ENCODE measurements around the gene RAB3B. TPM values are rescaled to one million over a fixed set of nuclear protein-coding genes. Genes with fewer than 3 reads are reported as not detected.

Gene RAB3B
- total RNA-seq, 1 donor: under 0.01 TPM

DNA sequence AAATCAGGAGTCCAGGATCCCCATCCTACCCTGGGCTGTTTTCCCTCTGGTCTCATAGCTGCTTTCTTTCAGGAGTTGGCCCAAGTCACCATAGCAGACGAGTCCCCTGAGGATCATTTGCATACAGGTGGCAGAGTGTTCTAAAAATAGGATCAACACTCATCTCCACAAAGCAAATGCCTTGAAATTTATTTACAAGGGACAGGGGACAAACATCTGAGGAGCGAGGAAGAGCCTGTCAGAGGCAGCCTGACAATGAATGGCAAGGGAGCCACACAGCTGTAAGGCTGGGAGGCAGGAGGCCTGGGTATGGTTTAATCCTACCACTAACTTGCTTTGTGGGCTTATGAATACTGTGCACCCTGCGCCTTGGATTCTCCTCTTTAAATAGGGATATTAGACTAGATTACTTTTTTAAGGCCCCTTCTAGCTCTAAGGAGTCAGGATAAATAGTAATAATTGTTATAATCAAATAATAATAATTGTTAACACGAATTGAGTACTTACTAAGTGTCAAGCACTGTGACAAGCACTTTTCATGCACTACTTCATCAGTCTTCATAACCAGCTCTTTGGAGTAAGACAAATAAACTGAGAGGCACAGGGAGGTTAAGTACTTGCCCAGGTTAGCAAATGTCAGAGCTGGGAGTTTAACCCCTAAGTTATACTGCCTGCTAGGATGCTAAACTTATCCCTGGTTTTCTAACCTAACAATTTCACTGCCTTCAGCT is 34.5 kb downstream of the RAB3B start:
- Histone ChIP-seq H3K27me3 (ENCODE audit: insufficient read depth, low read length) (no peaks in the 10 kb centered on the region), H3K4me1 (ENCODE audit: insufficient read depth, low read length) (no peaks in the 10 kb centered on the region), H3K4me3 (ENCODE audit: low read length) (no peak overlapping the region), H3K9me3 (ENCODE audit: low read depth, low read length) (no peaks in the 10 kb centered on the region)

DNA sequence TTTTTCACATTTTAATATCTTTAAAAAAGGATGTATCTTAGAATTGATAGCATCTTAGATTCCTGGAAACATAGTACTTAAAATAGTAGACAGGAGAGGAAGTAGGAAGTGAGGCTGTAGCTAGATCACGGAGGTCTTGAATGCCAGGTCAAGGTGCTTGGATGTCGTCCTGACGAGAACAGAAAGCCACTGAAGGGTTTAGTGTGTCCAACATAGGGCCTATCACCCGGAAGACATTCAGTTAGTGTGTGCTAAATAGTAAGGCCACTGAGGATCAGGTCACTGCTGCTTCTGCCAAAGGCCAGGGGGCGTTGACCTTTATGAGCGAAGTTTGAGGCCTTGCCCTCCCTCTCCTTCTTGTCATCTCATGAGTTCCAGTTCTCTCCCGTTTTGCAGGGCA is 35.7 kb downstream of the RAB3B start:
- Histone ChIP-seq H3K27me3 (ENCODE audit: insufficient read depth, low read length) (no peaks in the 10 kb centered on the region), H3K9me3 (ENCODE audit: low read depth, low read length) (no peaks in the 10 kb centered on the region), H3K4me1 (ENCODE audit: insufficient read depth, low read length) (no peaks in the 10 kb centered on the region), H3K4me3 (ENCODE audit: low read length) (no peak overlapping the region)

DNA sequence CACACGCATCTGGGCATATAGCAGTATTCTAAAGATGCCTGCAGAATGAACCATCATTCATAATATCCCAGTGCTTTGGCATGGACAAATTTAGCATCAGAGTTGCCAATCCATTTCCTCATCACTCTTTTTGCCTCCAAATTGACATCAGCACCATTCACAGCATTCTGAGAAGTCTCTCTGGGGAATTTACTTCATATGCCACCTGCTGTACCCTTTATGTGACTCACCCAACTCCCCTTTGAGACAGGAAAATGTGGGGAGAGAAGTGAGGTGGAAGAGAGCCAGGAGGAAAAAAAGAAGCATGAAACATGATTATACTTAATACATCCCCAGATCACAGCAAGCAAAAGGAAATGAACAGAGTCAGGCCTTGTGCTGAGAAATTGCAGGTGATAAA is 37.4 kb downstream of the RAB3B start:
- H3K9me3 ChIP-seq (ENCODE audit: low read depth, low read length): no peaks in the 10 kb centered on the region
- no peak overlapping the region for H3K4me3 ChIP-seq (ENCODE audit: low read length)
- no peaks in the 10 kb centered on the region for H3K27me3 ChIP-seq (ENCODE audit: insufficient read depth, low read length)
- no peaks in the 10 kb centered on the region for H3K4me1 ChIP-seq (ENCODE audit: insufficient read depth, low read length)

DNA sequence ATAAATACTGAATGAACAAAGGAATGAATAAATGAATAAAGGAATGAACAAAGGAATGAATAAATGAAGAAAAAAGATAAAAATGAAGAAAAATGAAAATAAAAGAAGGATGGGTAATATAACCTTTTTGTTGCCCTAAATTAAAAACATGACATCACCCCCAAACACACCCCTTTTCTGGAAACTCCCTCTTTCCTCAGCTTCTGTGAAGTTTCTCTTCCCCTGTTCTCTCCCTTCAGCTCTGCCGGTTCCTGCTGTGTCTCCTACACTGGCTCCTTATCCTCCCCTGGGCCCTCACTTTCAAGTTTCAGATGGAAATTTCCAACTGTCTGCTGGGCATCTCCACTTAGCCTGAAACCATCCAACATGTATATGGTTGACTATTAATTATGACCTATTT is 37.9 kb downstream of the RAB3B start:
- no peak overlapping the region for H3K4me3 ChIP-seq (ENCODE audit: low read length)
- H3K4me1 ChIP-seq (ENCODE audit: insufficient read depth, low read length): no peaks in the 10 kb centered on the region
- no peaks in the 10 kb centered on the region for H3K9me3 ChIP-seq (ENCODE audit: low read depth, low read length)

DNA sequence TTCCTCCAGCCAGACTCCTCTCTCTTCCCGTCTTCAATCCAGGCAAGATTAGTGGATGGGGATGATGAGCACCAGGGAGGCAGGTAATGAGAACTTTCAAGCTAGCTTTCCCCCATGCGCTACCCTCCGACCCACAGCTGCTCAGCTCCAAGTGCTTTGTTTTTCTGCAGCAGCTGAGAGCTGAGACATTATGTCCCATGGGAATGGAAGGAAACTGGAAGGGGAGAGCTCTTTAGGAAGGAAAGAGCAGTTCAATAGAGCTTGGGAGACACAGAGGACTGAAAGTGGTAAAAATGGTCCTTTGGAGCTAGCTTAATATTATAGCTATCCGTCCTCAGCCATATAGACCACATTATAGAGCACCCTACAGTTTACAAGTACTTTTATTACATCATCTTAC is 39.8 kb downstream of the RAB3B start:
- Histone ChIP-seq H3K4me3 (ENCODE audit: low read length) (no peak overlapping the region), H3K9me3 (ENCODE audit: low read depth, low read length) (no peaks in the 10 kb centered on the region), H3K27me3 (ENCODE audit: insufficient read depth, low read length) (no peaks in the 10 kb centered on the region), H3K4me1 (ENCODE audit: insufficient read depth, low read length) (no peaks in the 10 kb centered on the region)

More for the DNA sequence above, 37.9 kb downstream of the RAB3B start:
- no peaks in the 10 kb centered on the region for H3K27me3 ChIP-seq (ENCODE audit: insufficient read depth, low read length)

DNA sequence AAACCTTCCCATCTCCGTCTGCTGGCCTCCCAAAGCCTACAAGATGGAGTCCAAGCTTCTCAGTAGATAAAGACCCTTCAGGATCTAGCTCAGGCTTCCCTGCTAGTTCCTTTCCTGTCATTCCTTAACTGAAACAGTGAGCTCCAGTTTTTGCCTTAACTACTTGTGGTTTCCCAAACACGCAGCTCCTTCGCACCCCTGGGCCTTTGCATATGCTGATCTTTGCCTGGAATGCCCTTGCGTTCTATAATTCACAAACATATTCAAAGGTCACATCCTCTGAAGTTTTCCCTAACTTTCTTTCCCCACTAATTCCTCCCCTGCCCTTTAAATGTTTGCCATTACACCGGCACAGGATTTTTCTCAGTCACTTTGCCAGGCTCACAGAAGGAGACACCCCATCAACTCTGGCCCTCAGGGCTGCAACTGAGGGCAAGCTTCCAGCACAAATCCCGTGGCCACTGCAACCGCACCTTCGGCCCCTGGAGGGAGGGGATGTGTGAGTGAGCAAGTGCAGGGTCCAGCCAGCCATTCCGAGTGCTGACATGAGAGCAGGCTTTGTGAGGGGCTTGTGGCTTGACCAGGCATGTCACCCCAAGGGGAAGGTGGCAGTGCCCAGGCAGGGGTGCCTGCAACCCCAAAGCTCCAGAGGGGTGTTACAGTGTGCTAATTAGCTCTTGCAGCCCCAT is 41.3 kb downstream of the RAB3B start:
- H3K4me1 ChIP-seq (ENCODE audit: insufficient read depth, low read length): no peaks in the 10 kb centered on the region
- H3K4me3 ChIP-seq (ENCODE audit: low read length): no peak overlapping the region
- H3K27me3 ChIP-seq (ENCODE audit: insufficient read depth, low read length): no peaks in the 10 kb centered on the region
- no peaks in the 10 kb centered on the region for H3K9me3 ChIP-seq (ENCODE audit: low read depth, low read length)

DNA sequence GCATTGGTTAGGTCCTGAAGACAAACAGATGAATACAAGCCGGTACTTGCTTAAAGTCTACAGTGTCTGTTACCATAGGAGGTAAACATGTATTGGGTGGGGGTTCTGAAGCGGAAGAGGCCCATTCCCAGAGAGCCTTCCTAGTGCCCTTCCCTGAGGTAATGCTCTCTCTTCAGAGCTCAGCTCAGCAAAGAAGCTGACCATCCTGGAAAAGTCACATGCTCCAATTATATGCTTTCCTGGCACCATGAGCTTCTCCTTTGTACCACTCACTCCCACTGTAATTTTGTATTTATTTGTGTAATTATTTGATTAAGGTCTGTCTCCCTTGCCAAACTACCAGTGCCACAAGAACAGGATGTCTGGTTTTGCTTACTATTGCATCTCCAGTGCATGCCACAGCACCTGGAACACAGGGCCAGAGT is 42.0 kb downstream of the RAB3B start:
- Histone ChIP-seq H3K27me3 (ENCODE audit: insufficient read depth, low read length) (no peaks in the 10 kb centered on the region), H3K4me1 (ENCODE audit: insufficient read depth, low read length) (no peaks in the 10 kb centered on the region), H3K4me3 (ENCODE audit: low read length) (no peak overlapping the region), H3K9me3 (ENCODE audit: low read depth, low read length) (no peaks in the 10 kb centered on the region)

DNA sequence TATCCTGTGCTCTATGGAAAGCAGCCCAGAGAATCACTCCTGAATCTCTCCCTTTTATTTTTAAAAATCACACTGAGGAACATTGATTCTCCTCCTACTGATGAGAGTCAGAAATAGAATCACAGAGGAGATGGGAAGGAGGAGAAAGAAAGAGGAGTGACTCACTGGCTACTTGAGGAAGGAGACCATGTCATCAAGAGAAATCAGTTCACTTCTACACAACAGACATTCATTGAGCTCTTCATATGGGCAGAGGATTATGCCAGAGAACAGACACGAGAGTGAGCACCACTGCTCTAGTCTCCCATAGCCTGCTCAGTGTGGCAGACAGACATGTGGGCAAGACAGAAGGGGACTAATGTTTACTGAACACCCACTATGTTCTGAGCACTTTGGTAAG is 44.2 kb downstream of the RAB3B start:
- Histone ChIP-seq H3K9me3 (ENCODE audit: low read depth, low read length) (peaks cover 8% of the 10 kb centered on the region), H3K27me3 (ENCODE audit: insufficient read depth, low read length) (no peaks in the 10 kb centered on the region), H3K4me3 (ENCODE audit: low read length) (no peak overlapping the region), H3K4me1 (ENCODE audit: insufficient read depth, low read length) (no peaks in the 10 kb centered on the region)

DNA sequence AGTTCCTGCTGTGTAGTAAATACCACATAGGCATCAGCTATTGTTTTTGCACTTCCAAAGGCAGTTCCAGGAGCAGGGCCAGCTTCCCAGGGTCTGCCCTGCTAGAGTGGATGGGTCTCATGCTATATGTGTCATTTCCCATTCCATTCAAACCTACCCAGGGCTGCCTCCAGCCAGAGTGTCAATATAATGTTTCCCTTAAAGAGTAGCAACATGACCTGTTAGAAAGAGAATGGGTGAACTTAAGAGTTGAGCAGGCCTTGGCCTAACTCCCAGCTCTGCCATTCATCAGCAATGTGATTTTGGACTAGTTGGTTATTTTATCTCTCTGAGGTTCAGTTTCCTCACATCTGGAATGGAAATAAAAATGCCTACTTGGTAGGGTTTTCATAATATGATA is 44.9 kb downstream of the RAB3B start:
- no peaks in the 10 kb centered on the region for H3K4me1 ChIP-seq (ENCODE audit: insufficient read depth, low read length)
- H3K9me3 ChIP-seq (ENCODE audit: low read depth, low read length): peaks cover 13% of the 10 kb centered on the region
- no peaks in the 10 kb centered on the region for H3K27me3 ChIP-seq (ENCODE audit: insufficient read depth, low read length)
- H3K4me3 ChIP-seq (ENCODE audit: low read length): no peak overlapping the region

DNA sequence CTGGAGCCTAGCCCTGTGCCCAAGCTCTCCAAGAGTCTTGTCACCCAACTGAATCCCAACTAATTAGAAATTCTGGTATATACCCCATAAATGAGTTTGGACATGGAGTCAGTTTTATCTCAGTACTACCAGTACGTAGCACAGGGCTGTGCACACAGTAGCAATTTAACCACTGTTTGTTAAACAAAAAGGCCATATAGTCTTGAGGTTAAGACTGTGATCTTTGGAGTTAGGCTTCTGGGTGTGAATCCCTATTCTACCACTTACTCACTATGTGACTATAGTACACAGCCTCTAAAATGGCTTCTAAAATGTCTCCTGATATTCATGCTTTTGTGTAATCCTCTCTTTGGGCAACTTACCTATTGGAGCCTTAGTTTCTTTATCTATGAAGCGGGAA is 48.2 kb downstream of the RAB3B start:
- peaks cover 13% of the 10 kb centered on the region for H3K9me3 ChIP-seq (ENCODE audit: low read depth, low read length)
- H3K27me3 ChIP-seq (ENCODE audit: insufficient read depth, low read length): no peaks in the 10 kb centered on the region

DNA sequence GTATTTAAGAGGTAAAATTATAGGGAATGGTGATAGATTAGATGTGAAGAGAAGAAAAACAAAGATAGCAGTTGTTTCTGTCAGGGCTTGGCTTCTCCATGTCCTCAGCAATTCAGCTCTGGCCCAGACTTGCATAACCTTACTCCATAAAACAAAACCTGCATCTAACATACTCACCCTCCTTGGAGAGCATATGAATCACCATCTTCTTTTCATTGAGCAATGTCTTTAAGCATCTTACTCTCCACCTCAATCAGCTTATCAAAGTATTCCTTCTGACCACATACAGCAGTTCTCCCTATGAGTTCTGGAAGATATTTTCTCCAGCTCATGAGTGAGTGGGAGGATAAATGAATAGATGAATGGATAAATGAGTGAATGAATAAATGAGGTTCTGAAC is 49.0 kb downstream of the RAB3B start:
- Histone ChIP-seq H3K27me3 (ENCODE audit: insufficient read depth, low read length) (no peaks in the 10 kb centered on the region), H3K4me1 (ENCODE audit: insufficient read depth, low read length) (no peaks in the 10 kb centered on the region), H3K4me3 (ENCODE audit: low read length) (no peak overlapping the region), H3K9me3 (ENCODE audit: low read depth, low read length) (peaks cover 13% of the 10 kb centered on the region)

More for the DNA sequence above, 48.2 kb downstream of the RAB3B start:
- Histone ChIP-seq H3K4me3 (ENCODE audit: low read length) (no peak overlapping the region), H3K4me1 (ENCODE audit: insufficient read depth, low read length) (no peaks in the 10 kb centered on the region)

DNA sequence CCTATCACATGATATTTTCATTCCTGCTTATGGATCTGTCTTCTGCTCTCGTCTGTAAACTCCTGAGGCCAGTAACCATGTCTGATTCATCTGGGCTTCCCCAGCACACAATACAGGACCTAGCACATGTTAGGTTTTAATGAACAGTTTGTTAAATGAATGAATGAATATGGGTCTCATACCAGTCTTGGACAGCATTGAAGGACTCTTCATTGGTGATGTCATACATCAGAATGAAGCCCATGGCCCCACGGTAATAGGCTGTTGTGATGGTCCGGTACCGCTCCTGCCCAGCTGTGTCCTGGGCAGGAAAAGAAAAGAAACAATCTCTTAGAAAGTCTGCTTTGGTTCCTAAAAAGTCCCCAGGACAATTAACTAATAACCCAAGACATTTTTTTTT is 53.4 kb downstream of the RAB3B start:
- Histone ChIP-seq H3K4me1 (ENCODE audit: insufficient read depth, low read length) (no peaks in the 10 kb centered on the region), H3K27me3 (ENCODE audit: insufficient read depth, low read length) (no peaks in the 10 kb centered on the region), H3K9me3 (ENCODE audit: low read depth, low read length) (peaks cover 13% of the 10 kb centered on the region), H3K4me3 (ENCODE audit: low read length) (no peak overlapping the region)

DNA sequence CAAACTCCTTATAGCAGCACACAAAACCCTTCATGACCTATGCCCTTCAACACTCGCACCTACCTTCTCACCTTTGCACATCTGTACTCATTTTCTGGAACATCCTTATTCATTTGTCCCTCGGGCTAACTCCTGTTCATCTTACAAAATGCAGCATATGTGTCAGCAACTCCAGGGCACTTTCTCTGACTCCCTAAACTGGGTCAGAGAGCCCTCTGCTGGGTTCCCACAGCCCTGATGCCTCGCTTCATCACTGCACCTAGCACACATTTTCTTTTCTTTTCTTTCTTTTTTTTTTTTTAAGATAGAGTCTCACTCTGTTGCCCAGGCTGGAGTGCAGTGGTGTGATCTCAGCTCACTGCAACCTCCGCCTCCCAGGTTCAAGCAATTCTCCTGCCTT is 54.0 kb downstream of the RAB3B start:
- Histone ChIP-seq H3K4me3 (ENCODE audit: low read length) (no peak overlapping the region), H3K9me3 (ENCODE audit: low read depth, low read length) (peaks cover 7% of the 10 kb centered on the region), H3K27me3 (ENCODE audit: insufficient read depth, low read length) (no peaks in the 10 kb centered on the region), H3K4me1 (ENCODE audit: insufficient read depth, low read length) (no peaks in the 10 kb centered on the region)

DNA sequence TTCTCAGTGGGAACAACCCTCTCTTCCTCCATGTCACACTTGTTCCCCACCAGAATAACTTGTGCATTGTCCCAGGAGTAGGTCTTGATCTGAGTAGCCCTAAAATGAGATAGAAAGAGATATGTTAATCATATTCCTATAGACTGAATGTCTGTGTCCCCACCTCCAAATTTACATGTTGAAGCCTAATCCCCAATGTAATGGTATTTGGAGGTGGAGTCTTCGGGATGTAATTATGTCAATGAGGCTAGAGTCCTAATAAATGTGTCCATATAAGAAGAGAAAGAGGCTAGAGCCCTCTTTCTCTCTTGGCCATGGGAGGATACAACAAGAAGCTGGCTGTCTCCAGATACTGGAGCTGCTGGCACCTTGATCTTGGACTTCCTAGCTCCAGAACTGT is 57.2 kb downstream of the RAB3B start:
- H3K27me3 ChIP-seq (ENCODE audit: insufficient read depth, low read length): no peaks in the 10 kb centered on the region
- no peaks in the 10 kb centered on the region for H3K9me3 ChIP-seq (ENCODE audit: low read depth, low read length)
- H3K4me1 ChIP-seq (ENCODE audit: insufficient read depth, low read length): no peaks in the 10 kb centered on the region
- H3K4me3 ChIP-seq (ENCODE audit: low read length): no peak overlapping the region

DNA sequence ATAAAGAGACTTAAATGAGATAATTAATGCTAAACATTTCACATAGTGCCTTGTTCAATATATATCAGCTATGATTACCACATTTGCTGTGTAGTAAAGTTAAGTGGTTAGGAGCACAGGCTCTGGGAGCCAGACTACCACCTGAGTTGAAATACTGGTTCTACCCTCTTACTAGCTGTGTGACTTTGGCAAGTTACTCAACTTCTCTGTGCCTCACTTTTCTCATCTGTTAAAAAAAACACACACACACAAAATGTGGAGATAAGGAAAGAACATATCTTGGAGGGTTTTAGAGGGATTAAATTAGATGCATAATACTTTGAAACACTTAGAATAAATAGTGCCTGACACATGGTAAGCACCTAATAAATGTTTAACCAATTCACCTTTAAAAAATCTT is 60.2 kb downstream of the RAB3B start:
- Histone ChIP-seq H3K4me3 (ENCODE audit: low read length) (no peak overlapping the region), H3K4me1 (ENCODE audit: insufficient read depth, low read length) (no peaks in the 10 kb centered on the region), H3K9me3 (ENCODE audit: low read depth, low read length) (no peaks in the 10 kb centered on the region), H3K27me3 (ENCODE audit: insufficient read depth, low read length) (no peaks in the 10 kb centered on the region)

DNA sequence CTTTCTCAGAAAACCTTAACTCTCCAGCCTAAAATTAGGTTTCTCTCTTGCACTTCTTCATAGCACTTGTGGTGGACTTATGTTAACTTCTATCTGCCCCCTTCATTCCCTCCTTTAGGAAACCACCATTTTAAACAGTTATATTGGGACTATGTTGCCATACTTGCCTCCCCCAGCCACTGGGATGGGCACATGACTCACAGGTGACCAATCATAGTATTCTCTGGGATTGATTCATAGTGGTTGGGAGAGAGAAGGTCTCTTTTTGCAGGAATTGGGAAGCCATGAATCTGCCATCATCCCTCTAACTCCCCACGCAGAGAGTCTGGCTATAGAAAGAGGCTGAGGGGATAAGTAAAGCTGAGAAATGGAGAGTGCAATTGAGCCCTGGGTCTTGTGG is 61.6 kb downstream of the RAB3B start:
- Histone ChIP-seq H3K4me3 (ENCODE audit: low read length) (no peak overlapping the region), H3K9me3 (ENCODE audit: low read depth, low read length) (no peaks in the 10 kb centered on the region), H3K4me1 (ENCODE audit: insufficient read depth, low read length) (no peaks in the 10 kb centered on the region), H3K27me3 (ENCODE audit: insufficient read depth, low read length) (no peaks in the 10 kb centered on the region)

All from mononuclear cell (primary cell).